ENCODE results near the gene CFAP299. TPM values are rescaled to one million over a fixed set of nuclear protein-coding genes. Genes with fewer than 3 reads are reported as not detected.
A peak's percentile ranks its signal among the peaks of the same experiment; 100 is the strongest.

CFAP299 gene
- total and polyA plus RNA-seq, 2 of the 13 experiments (the other 11 are each of a cell fraction or from before 2014, with no cell fraction given) = not detected

DNA sequence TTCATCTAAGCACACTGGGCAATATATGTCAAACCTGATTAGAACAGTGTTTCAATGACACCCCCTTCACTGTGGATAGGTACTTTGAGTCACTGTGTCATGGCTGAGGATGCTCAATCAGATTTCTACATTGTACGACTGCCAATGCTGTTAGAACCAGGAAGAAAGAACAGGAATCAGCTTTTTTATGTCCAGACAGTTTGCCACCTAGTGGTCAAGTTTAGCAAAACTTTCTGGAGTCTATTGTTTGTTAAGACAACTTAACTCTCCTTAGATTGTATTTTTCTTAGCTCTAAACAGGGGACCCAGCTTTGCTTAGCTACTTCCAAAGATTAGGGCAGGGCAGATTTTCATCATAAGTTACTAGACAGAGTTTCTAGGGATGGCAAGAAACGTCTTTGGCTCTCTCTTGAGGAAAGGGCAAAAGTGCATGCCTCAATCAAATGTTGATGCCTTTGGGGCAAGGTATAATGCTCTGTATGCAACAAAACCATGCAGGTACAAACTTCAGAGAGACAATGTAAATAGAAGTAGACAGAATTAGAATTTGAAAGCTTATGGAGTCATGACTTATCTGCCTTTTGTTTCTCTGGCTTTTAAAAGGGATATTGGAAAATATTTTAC, 654.5 kb downstream of the CFAP299 start (continued):
- no peak for TF ChIP-seq ADNP (CRISPR knock-in tag; IDR thresholded peaks at IDR 0.05)
- TF ChIP-seq GATAD1 (CRISPR knock-in tag; IDR thresholded peaks at IDR 0.05) = no peak
- TF ChIP-seq ZNF317 (CRISPR knock-in tag; IDR thresholded peaks at IDR 0.05) = no peak
- TF ChIP-seq ZNF770 (CRISPR knock-in tag; IDR thresholded peaks at IDR 0.05) = no peak
- TF ChIP-seq ELF3 (CRISPR knock-in tag; IDR thresholded peaks at IDR 0.05) = peak; percentile 61
- 0 out of 4 replicates have a peak, but pooled peaks of 1 of the 2 experiments have one; percentile 20 for TF ChIP-seq MAFK (conservative IDR thresholded peaks at IDR 0.05 in 1 of 2, IDR thresholded peaks at IDR 0.05 in 1 of 2; ENCODE audit: low read length in 2 of 2)
- TF ChIP-seq SP140L (CRISPR knock-in tag; IDR thresholded peaks at IDR 0.05; ENCODE audit: borderline replicate concordance) = no peak
- TF ChIP-seq SMYD3 (CRISPR knock-in tag; IDR thresholded peaks at IDR 0.05) = no peak
- TF ChIP-seq TCF7L2 (IDR thresholded peaks at IDR 0.05; ENCODE audit: low read depth, low read length) = no peak
- TF ChIP-seq, protein P1, sequence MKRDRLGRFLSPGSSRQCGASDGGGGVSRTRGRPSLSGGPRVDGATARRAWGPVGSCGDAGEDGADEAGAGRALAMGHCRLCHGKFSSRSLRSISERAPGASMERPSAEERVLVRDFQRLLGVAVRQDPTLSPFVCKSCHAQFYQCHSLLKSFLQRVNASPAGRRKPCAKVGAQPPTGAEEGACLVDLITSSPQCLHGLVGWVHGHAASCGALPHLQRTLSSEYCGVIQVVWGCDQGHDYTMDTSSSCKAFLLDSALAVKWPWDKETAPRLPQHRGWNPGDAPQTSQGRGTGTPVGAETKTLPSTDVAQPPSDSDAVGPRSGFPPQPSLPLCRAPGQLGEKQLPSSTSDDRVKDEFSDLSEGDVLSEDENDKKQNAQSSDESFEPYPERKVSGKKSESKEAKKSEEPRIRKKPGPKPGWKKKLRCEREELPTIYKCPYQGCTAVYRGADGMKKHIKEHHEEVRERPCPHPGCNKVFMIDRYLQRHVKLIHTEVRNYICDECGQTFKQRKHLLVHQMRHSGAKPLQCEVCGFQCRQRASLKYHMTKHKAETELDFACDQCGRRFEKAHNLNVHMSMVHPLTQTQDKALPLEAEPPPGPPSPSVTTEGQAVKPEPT (CRISPR knock-in tag; IDR thresholded peaks at IDR 0.05; ENCODE audit: low read depth) = no peak
- no peak for TF ChIP-seq HIC2 (CRISPR knock-in tag; IDR thresholded peaks at IDR 0.05; ENCODE audit: low read depth)
- no peak for TF ChIP-seq TRIM24 (CRISPR knock-in tag; IDR thresholded peaks at IDR 0.05)
- no peak for TF ChIP-seq ZNF350 (CRISPR knock-in tag; IDR thresholded peaks at IDR 0.05; ENCODE audit: borderline replicate concordance, low read depth)
- peak; percentile 54; the same call in 1 of the 2 replicates for TF ChIP-seq SMC3 (IDR thresholded peaks at IDR 0.05; ENCODE audit: low read length)

Data from HepG2 (cell line).